ENCODE results near the gene CHRM1.

DNA sequence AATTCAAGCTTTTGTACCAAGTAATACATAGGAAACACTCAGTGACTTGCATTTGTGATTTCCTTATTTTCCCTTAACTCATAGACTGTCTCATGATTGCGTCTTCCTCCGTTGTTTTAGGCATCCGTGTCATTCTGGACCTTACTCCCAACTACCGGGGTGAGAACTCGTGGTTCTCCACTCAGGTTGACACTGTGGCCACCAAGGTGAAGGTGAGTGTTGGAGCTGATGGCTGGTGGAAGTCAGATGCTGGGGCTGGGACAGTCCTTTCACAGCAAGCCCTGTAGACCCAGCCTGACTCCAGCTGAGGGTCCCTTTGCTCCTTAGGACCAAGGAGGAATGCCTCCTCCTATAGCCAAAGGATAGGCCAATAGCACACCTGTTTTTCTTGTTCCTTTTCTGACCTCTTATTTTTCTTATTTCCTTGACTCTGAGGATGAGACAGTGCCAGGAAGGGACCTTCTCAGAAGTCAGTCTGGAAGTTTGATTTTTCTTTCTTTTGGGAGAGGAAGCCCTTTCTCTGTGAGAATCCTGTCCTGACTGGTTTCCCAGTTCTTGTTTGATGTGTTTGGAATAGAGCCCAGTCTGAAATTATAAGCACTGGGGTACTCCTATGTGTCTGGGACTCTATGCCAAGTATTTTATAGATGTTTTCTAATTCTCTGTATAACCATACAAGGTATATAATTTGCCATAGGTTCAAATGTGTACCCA, 38.2 kb downstream of the CHRM1 start:
- TF ChIP-seq, protein P1, sequence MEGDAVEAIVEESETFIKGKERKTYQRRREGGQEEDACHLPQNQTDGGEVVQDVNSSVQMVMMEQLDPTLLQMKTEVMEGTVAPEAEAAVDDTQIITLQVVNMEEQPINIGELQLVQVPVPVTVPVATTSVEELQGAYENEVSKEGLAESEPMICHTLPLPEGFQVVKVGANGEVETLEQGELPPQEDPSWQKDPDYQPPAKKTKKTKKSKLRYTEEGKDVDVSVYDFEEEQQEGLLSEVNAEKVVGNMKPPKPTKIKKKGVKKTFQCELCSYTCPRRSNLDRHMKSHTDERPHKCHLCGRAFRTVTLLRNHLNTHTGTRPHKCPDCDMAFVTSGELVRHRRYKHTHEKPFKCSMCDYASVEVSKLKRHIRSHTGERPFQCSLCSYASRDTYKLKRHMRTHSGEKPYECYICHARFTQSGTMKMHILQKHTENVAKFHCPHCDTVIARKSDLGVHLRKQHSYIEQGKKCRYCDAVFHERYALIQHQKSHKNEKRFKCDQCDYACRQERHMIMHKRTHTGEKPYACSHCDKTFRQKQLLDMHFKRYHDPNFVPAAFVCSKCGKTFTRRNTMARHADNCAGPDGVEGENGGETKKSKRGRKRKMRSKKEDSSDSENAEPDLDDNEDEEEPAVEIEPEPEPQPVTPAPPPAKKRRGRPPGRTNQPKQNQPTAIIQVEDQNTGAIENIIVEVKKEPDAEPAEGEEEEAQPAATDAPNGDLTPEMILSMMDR (IDR thresholded peaks at IDR 0.05; ENCODE audit: low read length): no peak
- no peak for TF ChIP-seq EZH2 (optimal IDR thresholded peaks at IDR 0.05; ENCODE audit: low read depth, low read length)
- TF ChIP-seq EZH2phosphoT487 (IDR thresholded peaks at IDR 0.05; ENCODE audit: low read length): no peak
